Colon (tissue), 2 donors: ENCODE results near the gene DEGS2.

Experiments
- FAIRE-seq: peaks from 2 replicates; lab custom pipeline; 2012; peaks lifted over from hg19 to GRCh38; lab: Jason Lieb, UNC
- donor health status: control.
- donor health status: control.

DEGS2 gene

DNA sequence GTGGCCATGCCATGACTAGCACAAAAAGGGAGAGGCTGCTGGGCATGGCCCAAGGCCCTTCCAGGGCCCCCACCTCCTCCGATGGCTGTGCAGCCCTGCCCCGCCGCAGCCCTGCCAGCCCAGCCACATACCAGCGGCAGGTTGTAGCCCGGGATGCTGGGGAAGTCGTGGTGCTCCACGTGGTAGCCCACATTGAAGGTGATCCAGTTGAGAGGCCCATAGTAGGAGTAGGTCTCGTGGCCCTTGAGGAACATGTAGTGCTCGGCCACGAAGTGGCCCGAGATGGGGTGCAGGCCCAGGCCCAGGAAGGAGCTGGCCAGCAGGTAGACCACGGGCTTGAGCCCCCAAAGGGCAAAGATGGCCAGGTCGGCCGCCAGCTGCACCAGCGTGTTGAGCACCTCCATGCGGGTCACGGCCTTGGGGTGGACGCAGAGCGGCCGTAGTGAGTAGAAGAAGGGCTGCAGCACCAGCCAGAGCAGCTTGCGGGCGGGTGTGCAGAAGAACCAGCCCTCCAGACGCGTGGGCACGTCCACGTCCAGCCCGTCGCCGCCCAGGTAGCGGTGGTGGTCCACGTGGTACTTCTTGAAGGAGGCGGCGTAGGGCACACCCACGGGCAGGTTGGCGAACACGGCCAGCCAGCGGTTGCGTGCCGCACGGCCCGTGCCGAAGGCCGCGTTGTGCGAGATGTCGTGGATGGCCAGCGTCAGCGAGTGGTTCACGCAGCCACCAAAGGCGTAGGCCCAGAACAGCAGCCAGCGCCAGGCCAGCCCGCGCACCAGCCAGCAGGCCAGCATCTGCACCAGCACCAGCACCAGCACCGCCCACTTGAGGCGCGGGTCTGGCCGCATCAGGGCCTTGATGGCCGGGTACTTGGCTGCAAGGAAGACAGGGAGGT lies 10.4 kb downstream of the DEGS2 start:
- no peak for FAIRE-seq

DNA sequence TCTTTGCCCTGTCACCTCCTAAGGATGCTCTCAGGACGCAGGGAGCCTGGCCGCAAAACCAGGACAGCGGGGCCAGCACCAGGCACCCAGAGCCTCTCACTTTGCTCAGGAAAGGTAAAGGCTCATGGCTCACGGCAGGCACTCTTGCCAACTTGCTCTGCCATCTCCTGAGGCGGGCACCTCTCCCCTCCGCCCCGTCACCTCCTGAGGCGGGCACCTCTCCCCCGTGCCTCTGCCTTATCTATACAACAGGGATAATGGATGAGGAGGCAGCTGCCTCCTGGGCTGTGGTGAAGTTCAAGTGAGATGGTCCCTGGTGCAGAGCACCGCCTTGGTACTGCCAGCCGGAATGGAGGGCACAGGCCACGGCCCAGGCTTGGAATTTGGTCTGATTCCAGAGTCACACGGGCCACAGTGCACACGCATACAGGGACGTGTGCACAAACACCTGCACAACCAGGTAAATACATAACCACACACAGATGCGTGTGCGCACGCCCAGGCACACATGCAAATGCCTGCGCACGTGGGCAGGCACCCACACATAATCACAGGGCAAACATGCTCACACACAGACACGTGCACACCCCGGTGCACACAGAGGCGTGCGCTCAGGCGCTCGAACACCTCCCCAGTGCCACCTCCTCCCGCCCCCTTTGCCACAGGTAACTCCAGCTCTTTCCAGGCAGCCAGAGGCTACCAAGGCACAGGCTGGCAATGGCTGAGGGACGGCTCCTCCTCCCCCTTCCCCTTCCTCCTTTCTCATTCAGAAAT lies 11.6 kb downstream of the DEGS2 start:
- FAIRE-seq, result no peak

DNA sequence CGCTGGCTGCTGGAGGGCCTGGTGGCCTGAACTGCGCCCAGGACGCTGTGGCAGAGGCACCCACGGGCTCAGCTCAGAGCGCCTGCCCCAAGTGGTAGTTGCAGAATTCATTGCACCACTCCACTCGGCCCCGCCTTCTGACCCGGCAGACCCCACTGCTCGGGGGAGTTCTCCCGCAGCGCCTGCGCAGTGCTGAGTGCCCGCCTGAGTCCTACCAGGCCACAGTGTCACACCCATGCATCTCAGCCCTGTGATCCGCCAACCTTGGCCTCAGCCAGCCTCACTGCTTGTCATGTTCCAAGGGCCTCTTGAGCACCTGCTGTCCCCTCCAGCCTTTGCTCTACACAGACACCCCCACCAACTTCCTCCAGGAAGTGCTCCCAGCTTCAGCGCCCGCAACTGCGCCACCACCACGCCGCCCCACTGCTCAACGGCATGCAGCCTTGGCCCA lies 12.2 kb downstream of the DEGS2 start:
- no peak for FAIRE-seq

DNA sequence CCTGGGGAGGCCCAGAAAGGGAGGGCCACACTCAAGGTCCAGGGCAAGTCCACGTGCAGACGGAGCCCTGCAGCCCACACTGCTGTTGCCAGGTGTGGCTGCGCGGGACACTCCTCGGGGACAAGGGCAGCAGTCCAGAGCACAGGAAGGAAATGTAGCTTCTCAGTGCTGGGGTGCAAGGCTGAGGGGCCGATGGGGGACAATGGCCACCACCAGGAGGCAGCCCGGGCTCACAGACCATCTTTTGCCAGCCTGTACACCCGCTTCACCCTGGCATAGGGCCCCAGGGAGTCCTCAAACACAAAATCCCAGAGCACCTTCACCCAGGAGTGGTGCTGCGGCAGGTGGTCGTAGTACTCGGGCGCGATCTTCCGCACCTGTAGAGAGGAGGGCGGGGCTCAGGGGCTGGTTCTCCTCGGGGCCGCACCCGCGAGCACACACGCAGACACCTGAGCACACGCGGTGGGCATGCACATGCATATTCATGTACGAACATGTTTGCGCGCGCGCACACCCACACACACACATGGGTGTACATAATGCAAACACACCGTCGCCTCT lies 12.8 kb downstream of the DEGS2 start:
- no peak for FAIRE-seq

DNA sequence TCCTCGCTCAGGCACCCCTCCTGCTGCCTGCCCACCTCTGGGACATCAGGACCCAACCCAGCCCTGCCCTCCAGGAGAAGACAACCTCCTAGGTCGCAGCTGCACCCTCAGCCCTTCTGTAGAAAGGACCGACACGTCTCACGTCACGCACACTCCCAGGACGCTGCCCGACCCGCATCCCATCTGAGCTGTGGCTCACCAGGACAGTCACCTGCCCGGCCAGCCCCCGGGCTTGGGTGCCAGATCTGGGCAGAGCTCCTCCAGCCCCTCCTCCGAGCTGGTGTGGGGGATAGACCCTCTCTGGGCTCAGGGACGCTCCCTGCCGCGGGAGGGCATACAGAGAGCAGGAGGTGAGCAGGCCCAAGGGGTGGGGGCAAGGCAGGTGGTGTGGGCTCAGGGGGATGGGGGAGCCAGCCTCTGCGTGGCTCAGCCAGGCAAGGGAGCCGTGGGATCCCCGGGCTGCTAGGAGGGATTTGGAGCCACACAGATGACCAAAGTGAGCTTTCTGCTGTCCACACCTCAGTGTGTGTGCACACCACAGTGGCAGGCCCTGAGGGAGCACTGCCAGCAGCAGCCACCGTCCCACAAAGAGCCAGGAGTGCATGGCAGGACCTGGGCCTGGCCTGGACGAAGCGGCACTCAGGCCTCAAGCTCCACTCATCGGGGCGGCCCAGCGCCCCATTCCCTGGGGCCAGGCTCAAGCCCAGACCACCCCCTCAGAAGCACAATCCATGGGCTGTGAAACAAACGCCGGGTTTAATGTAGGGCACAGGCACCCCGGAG lies 13.6 kb downstream of the DEGS2 start:
- FAIRE-seq, result no peak

DNA sequence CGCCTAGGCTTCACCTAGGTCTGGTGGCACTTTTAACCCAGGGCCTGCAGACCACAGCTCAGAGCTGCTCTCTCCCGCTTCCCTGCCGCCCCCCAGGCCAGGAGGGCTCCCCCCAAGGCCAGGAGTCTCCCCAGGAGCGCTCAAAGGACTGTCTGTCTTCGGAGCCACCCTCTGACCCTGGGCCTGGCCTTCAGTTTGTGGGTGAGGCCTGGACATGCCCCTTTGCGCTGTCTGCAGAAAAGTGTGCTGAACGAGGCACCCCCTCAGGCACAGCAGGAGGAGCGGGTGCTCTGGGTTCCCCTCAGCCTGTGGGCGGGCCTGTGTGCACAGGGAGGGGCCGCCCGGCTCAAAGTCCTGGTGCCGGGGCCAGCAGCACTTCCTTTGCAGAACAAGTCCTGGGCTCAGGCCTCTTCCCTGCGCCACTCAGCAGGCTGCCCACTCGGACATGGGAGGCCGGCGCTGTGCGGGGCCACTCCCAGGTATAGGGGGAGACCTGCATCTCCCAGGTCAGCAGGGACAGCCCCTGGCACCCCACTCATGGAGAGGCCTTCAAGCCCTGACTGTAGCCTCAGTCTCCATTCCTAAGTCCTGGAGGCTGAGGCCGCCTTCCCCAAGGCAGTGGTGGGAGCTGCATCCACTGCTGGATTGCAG lies 14.3 kb downstream of the DEGS2 start:
- FAIRE-seq, result no peak

DNA sequence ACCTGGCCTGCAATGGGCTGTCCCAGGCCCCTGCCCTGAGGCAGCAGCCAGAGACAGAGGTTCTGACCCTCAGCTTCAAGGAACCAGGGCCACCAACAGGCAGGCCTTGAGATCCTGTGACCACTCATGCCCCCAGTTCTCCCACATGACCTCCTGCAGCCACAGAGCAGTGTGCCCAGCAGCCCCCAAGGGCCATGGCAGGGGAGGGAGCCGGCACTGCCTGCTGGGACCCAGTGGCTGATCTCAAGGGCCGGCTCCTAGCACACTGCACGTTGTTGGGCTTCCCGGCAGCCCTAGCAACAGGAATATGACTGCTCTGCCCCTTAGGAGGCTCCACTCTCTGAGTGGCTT lies 14.8 kb downstream of the DEGS2 start:
- no peak for FAIRE-seq

DNA sequence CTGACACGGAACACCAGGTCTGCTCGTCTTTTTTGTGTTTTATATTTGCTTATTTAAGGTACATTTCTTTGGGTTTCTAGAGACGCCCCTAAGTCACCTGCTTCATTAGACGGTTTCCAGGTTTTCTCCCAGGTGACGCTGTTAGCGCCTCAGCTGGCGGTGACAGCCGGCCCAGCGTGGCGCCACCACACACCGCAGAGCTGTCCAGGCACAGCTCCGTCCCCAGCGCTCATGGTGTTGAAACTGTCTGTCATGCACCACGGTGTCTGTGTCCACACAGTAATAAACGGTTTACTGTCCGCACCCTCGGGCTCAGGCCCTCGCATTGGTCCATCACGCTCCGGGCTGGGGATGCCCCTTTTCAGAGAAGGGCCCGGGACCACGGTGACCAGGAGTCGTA lies 15.5 kb downstream of the DEGS2 start:
- no peak for FAIRE-seq

DNA sequence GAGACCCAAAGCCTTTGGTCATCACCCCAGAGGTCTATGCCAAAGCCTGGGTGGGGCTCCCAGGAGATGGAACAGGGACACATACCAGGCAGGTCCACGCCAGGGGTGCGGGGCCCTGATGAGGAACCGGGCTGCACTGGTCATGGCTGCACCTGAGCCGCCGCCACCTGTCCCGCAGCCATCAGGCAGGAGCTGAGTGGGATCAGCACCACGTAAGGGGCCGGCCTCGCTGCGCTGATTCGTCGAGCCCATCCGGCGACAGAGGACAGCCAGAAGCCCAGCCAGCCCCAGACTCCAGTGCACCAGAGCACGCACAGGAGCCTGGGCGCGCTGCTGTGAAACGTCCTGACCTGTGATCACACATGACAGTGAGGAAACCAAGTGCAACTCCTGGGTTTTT lies 15.9 kb downstream of the DEGS2 start:
- no peak for FAIRE-seq

DNA sequence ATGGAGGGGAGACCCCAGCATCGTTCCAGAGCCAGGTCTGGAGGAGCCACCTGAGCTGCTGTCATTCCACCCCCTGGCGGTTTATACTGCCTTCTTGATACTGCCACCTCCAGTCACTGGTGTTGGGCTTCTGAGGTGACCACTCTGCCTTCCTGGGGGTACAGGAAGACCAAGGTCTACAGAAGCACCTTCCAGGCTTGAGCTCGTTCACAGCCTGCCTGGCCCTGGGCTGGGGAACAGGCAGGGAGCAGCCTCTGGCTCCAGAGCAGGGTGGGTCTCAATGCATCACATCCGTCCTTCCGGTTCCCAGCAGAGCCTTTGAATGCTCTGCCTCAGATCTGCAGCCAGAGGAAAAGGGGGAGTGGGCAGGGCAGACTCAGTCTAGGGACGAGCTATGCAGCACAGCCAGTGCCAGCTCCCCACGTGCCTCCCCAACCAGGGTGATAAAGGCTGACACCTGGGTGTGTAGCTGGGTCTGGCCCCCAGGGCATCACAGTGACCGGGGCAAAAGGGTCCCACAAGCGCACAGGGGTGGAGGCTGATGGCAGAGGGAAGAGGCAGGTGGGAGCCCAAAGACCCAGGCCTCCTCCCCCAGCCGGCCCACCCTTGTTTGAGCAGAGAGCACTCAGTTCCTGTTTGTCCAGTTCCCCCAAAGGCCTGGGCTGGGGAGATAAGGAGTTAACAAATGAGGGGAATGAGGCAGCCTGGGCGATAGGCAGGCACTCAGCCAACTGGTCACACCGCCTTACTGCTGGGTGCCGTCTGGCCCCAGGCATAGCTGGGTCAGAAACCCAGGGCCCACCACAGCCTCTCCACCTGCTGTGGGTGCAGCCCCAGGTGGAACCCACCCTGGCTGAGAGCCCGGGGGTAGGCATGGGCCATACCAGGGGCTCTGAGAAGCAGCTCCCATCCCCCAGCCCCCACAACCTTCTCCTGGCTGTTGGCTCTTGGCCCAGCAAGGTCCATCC lies 17.1 kb downstream of the DEGS2 start:
- no peak for FAIRE-seq

DNA sequence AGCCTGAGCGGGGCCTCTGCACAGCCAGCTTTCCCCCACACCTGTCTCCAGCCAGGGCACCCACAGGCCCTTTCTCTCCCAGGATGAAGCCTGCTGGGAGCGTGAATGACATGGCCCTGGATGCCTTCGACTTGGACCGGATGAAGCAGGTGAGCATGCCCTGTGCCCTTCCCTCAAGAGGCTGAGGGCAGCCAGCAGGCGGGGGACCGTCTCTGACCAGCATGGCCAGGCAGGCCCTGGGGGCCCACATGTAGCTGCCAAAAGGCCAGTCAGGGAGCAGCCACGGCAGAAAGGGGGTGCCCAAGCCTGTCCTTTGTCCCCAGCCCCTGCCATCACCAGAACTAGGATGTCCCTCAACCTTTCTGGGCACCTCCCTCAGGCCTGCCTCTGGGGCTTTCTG lies 18.3 kb downstream of the DEGS2 start:
- no peak for FAIRE-seq

DNA sequence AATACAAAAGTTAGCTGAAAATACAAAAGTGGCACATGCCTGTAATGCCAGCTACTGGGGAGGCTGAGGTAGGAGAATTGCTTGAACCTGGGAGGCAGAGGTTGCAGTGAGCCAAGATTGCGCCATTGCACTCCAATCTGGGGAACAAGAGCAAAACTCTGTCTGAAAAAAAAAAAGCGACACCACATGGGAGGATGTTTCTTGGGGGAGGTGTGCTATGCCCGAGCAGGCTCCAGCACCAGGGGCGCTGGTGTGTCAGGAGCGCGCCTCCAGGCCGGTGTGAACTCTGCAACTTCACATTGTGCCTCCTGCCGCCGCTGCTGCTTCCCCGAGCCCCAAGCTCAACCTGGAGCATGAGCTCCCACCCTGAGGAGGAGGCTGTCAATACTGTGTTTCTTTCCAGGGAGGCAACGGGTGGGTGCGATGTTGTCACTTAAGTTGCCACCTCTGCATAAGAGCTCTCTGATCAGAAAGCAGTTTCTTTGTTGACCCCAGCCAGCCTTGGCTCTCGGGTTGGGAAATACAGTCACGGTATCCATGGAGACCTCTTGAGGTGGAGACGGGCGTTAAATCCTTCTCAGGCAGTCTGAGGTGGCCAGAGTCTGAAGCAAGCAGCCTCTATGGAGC lies 18.9 kb downstream of the DEGS2 start:
- FAIRE-seq, result no peak

DNA sequence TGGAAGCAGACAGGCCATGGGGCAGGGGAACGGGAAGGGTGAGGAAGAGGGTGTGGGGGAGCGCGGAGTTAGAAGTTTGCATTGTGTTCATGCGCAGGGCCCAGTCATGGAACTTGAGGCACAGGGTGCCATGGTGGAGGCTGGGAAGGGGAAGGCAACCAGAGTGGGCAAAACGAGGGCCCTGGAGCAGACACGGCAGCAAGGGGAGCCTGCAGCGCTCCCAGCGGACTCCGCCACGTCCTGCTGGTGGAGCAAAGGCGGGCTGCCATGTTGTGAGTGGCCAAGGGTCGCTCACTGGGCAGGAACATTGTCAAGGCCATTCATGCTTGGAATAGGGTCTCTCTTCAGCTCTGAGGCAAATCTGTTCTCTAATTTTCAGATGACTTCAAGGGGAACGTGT lies 20.5 kb downstream of the DEGS2 start:
- FAIRE-seq, result no peak

DNA sequence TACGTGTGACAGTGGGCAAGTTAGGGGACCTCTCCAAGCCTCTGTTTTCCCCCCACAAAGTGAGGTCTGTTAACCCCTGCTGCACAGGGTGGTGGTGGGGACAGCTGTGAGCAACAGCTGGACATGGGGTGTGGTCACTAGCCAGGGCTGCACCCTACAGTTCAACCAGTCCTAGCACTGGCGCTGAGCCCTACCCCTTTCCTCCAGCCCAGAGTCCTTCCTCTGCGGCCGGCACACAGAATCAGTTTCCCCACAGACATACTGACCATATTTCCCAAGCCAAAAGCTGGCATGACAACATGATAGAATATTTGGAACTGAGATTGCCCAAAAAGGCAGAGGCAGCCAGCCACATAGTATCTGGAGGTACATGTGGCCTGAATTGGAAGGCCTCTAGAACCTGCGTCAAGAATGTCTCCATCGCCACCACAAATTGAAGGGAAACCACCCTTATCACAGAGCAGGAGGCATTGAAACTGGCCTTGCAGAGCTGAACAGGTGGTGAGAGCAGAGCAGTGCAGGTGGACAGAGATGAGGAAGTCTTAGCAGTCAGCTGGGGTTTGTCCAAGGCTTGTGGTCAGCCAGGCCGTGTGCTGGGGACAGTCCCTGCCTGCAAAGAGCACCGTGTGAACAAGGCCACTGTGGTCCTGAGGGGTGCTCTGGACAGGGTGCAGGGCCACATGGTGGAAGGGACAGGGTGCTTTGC lies 21.2 kb downstream of the DEGS2 start:
- no peak for FAIRE-seq

DNA sequence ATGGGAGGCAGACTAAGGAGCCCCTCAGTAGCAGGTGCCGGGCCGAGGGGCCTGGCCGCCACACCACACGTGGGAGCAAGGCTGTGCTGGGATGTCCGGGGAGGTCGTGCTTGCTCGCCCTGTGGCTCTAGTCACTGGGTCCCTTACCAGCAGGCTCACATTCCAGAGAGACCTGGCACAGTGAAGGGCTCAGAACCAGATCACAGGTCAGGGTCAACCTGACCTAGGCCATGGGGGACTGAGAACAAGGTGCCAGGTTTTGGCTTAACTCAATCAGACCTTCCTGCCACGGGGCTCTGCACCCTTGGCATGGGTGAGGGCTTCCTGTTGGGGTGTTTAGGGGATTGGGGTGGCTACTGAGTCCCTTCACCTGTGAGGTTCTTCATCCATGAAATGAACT lies 22.3 kb downstream of the DEGS2 start:
- no peak for FAIRE-seq

DNA sequence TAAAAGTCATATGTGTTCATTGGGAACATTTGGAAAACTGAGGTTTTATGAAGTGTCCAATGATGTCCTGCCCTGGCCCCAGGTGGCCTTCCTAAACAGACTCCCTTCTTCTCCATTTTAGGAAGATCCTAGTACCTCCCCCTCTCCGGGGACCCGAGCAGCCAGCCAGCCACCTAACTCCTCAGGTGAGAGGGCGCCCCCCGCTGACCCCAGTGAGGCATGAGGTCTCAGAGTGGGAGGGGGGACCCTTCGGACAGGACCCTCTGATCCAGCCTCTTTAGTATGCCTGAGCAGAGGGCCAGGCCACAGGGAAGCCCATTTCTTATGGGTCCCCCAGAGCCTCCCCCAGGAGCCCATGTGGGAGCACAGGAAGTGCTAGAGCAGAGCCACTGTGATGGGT lies 23.7 kb downstream of the DEGS2 start:
- FAIRE-seq, result no peak

DNA sequence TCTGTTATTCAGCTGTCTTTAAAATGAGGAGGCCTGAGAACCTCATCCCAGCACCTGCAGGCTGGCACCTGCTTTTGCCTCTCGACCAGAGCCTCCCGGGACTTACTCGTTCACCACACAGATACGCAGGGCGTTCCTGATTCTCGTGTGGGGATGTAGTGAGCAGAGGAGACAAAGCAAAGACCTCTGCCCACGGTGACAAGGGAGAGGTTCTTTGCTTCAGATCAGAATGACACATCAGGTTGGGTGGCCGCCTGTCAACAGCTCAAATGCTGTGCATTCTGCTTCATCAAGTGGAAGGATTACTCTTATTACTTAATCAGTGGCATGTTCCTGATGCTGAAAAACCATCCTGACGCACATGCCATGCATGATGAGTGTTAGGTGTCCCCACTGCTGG lies 24.4 kb downstream of the DEGS2 start:
- no peak for FAIRE-seq

DNA sequence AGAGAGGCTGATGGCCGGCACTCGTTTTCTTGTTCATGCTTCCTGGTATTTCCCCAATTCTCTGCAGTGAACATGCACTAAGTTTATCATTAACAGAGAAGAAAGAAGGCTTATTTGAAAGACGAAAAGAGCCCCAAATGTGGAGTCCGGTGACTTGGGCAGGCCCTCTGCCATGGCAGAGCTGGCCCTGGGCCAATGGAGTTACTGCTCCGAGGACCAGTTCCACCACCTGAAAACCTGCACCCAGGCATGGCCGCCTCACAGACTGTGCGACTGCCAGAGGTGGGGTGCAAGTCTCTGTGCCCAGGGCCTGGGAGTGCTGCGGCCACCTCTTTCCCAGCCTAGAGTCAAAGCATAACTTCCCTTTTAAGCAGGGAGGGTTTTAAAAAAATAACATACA lies 24.9 kb downstream of the DEGS2 start:
- no peak for FAIRE-seq

DNA sequence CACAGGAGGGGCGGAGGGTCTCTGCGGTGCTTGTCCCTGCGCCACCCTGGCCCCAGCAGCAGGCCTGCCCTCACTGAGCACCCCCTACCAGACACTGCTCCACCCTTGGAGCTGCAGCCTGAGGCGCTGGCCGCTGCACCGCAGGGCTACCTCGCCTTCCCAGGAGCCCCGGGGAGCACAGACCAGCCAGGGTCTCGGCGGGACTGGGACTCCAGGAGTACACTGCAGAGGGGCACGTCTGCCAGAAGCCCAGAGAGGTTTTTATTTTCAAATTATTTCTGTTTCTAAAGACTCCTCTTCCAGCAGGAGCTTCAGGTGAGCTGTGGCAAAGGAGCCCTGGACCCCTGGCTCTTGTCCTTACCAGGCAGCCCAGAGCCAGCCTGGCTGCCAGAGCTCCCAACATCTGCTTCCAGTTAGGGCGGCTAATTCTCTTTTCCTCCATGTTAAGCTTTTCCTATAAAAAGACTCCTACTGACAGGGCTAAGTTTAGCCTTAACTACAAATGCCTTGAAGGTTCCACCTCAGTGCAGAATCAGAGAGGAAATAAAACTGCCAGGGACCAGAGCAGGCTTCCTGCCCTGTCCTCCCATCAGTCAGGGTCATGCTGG lies 26.4 kb downstream of the DEGS2 start:
- FAIRE-seq, result no peak
